ENCODE results near the gene POC5.

The POC5 gene

GRCh38 chr5:75717082-75717922 is at the start of gene POC5:
Gene POC5 (minus strand): TSS chr5:75717437. CDS start chr5:75712937, 4,500 bp downstream.
- Histone ChIP-seq H3K4me3 (peak within 1 kb of the TSS; percentile 73 to 75), H3K4me1 (peaks cover 0 to 12% (median 12%) of the 10 kb centered on the region in 4 donors), H3K27ac (peak within 1 kb of the TSS; percentile 79 to 83), H3K9me3 (no peaks in the 10 kb centered on the region), H3K36me3 (peaks cover 0 to 4% (median 3%) of the 10 kb centered on the region in 3 donors), H3K27me3 (no peaks in the 10 kb centered on the region)
- intact Hi-C loops (cut with DNase I; ENCODE audit: low total_unique reads): loop anchor here (2.0 kb wide), 1 partner anchor 205 kb away; no protein-coding TSS in a partner anchor
- peak; percentile 95 to 99 for DNase-seq
- no peak for TF ChIP-seq CTCF (IDR thresholded peaks at IDR 0.05)

GRCh38 chr5:75758116-75758515 is 40.9 kb upstream of the POC5 start:
- intact Hi-C loops (cut with DNase I; ENCODE audit: low total_unique reads): no loop called here

GRCh38 chr5:75756981-75757380 is 39.7 kb upstream of the POC5 start:
- H3K36me3 ChIP-seq: no peaks in the 10 kb centered on the region
- no peak overlapping the region for H3K4me3 ChIP-seq
- no peaks in the 10 kb centered on the region for H3K27me3 ChIP-seq
- no peak overlapping the region for H3K27ac ChIP-seq
- H3K4me1 ChIP-seq: no peaks in the 10 kb centered on the region
- no peak for DNase-seq
- H3K9me3 ChIP-seq: no peaks in the 10 kb centered on the region
- TF ChIP-seq CTCF (IDR thresholded peaks at IDR 0.05): no peak
- intact Hi-C loops (cut with DNase I; ENCODE audit: low total_unique reads): no loop called here

More at GRCh38 chr5:75758116-75758515, 40.9 kb upstream of the POC5 start:
- Histone ChIP-seq H3K27me3 (no peaks in the 10 kb centered on the region), H3K36me3 (no peaks in the 10 kb centered on the region), H3K4me1 (no peaks in the 10 kb centered on the region), H3K4me3 (no peak overlapping the region), H3K9me3 (no peaks in the 10 kb centered on the region), H3K27ac (no peak overlapping the region)
- no peak for DNase-seq
- no peak for TF ChIP-seq CTCF (IDR thresholded peaks at IDR 0.05)

GRCh38 chr5:75756211-75756610 is 39.0 kb upstream of the POC5 start:
- no peak for TF ChIP-seq CTCF (IDR thresholded peaks at IDR 0.05)
- DNase-seq: no peak
- intact Hi-C loops (cut with DNase I; ENCODE audit: low total_unique reads): no loop called here
- Histone ChIP-seq H3K36me3 (no peaks in the 10 kb centered on the region), H3K27me3 (no peaks in the 10 kb centered on the region), H3K9me3 (no peaks in the 10 kb centered on the region), H3K27ac (no peak overlapping the region), H3K4me1 (no peaks in the 10 kb centered on the region), H3K4me3 (no peak overlapping the region)

GRCh38 chr5:75753182-75753581 is 35.9 kb upstream of the POC5 start:
- H3K27ac ChIP-seq: no peak overlapping the region
- no peak for DNase-seq
- no peaks in the 10 kb centered on the region for H3K36me3 ChIP-seq
- no peaks in the 10 kb centered on the region for H3K9me3 ChIP-seq
- no peak overlapping the region for H3K4me3 ChIP-seq
- H3K4me1 ChIP-seq: no peaks in the 10 kb centered on the region
- intact Hi-C loops (cut with DNase I; ENCODE audit: low total_unique reads): no loop called here
- no peak for TF ChIP-seq CTCF (IDR thresholded peaks at IDR 0.05)
- no peaks in the 10 kb centered on the region for H3K27me3 ChIP-seq
